HG02588 (cell line): ENCODE measurements around the gene MTMR1.

Experiments
- ATAC-seq: cut with Tn5 transposase; IDR thresholded peaks from one replicate; pipeline ENCODE4 v1.9.1; 2021; ENCODE audit warnings: mild to moderate bottlenecking, moderate library complexity; ENCODE audit not compliant: unreplicated experiment

MTMR1 gene

GRCh38 chrX:150696331-150696730 is 3.1 kb downstream of the MTMR1 start:
- no peak for ATAC-seq

GRCh38 chrX:150696866-150697265 is 3.7 kb downstream of the MTMR1 start:
- no peak for ATAC-seq

- ATAC-seq, result no peak
These were observed 4.4 kb downstream of the MTMR1 start for GRCh38 chrX:150697641-150698040.

- no peak for ATAC-seq
These were observed 5.8 kb downstream of the MTMR1 start for GRCh38 chrX:150698981-150699380.

GRCh38 chrX:150700107-150700506 is 6.9 kb downstream of the MTMR1 start:
- ATAC-seq, result no peak

- ATAC-seq, result no peak
These were observed 8.2 kb downstream of the MTMR1 start for GRCh38 chrX:150701377-150701776.

- ATAC-seq, result no peak
These were observed 9.9 kb downstream of the MTMR1 start for GRCh38 chrX:150702966-150703694.

- ATAC-seq, result no peak
These were observed 10.4 kb downstream of the MTMR1 start for GRCh38 chrX:150703695-150703974.

- ATAC-seq, result no peak
These were observed 10.9 kb downstream of the MTMR1 start for GRCh38 chrX:150704030-150704613.

GRCh38 chrX:150712619-150713018 is 19.4 kb downstream of the MTMR1 start:
- no peak for ATAC-seq

- ATAC-seq, result no peak
These were observed 22.0 kb downstream of the MTMR1 start for GRCh38 chrX:150715184-150715583.

GRCh38 chrX:150719621-150720020 is 26.4 kb downstream of the MTMR1 start:
- ATAC-seq, result no peak

- ATAC-seq, result no peak
These were observed 36.8 kb downstream of the MTMR1 start for GRCh38 chrX:150729956-150730355.

GRCh38 chrX:150730719-150731118 is 37.5 kb downstream of the MTMR1 start:
- ATAC-seq, result no peak

- ATAC-seq, result no peak
These were observed 38.6 kb downstream of the MTMR1 start for GRCh38 chrX:150731795-150732194.

- no peak for ATAC-seq
These were observed 43.3 kb downstream of the MTMR1 start for GRCh38 chrX:150736475-150736874.

- ATAC-seq, result no peak
These were observed 58.9 kb downstream of the MTMR1 start for GRCh38 chrX:150752124-150752523.

- no peak for ATAC-seq
These were observed 60.2 kb downstream of the MTMR1 start for GRCh38 chrX:150753357-150753756.

- no peak for ATAC-seq
These were observed 60.8 kb downstream of the MTMR1 start for GRCh38 chrX:150753968-150754367.

- ATAC-seq, result no peak
These were observed 64.2 kb downstream of the MTMR1 start for GRCh38 chrX:150757371-150757770.

- no peak for ATAC-seq
These were observed 66.6 kb downstream of the MTMR1 start for GRCh38 chrX:150759568-150760416.

GRCh38 chrX:150761176-150761818 is 68.1 kb downstream of the MTMR1 start:
- no peak for ATAC-seq
